Neural progenitor cell (in vitro differentiated cells): ENCODE results near the gene TCF4.

Source experiments
- CTCF ChIP-seq: fragments of 200-600 bp; sonication (generic); IDR thresholded peaks from 2 replicates; pipeline ENCODE4 v1.5.1; 2017; ENCODE audit warnings: antibody characterized with exemption, mild to moderate bottlenecking
- EZH2 ChIP-seq: fragments of 200-600 bp; sonication (generic); IDR thresholded peaks from 2 replicates; pipeline ENCODE4 v1.6.1; 2017; ENCODE audit warnings: antibody characterized with exemption, mild to moderate bottlenecking, moderate library complexity
- EZH2phosphoT487 ChIP-seq: fragments of 200-600 bp; sonication (generic); IDR thresholded peaks from 2 replicates; pipeline ENCODE4 v1.6.1; 2017; ENCODE audit warnings: antibody characterized with exemption

GRCh38 chr18:55195863-55196262, 392.1 kb downstream of the TCF4 start:
- no peak for TF ChIP-seq CTCF
- no peak for TF ChIP-seq EZH2
- no peak for TF ChIP-seq EZH2phosphoT487
